Fibroblast of lung (primary cell): Measurements from ENCODE around the gene KRT80.

Experiments
- CTCF ChIP-seq, 2 donors: IDR thresholded peaks in 1 of 2; conservative IDR thresholded peaks in 1 of 2; 1 replicate in 1 of 2; 2 replicates in 1 of 2; pipeline ENCODE4 v1.5.1; 2011 to 2012; ENCODE audit warnings: low read length in 2 of 2, control low read depth in 1 of 2, inconsistent platforms in 1 of 2, low read depth in 1 of 2, mild to moderate bottlenecking in 1 of 2
- EZH2 ChIP-seq: IDR thresholded peaks from 2 replicates; pipeline ENCODE4 v1.5.1; 2012; ENCODE audit warnings: low read length, control low read depth, mild to moderate bottlenecking; ENCODE audit errors: missing control alignments

- TF ChIP-seq CTCF (conservative IDR thresholded peaks at IDR 0.05 in 1 of 2, IDR thresholded peaks at IDR 0.05 in 1 of 2; ENCODE audit: low read depth in 1 of 2, low read length in 2 of 2), result no peak
- no peak for TF ChIP-seq EZH2
Observed at GRCh38 chr12:52185400-52185967, 6.3 kb downstream of the KRT80 start.
